Caco-2 (cell line): ENCODE data around the gene PSD. TPM values are rescaled to one million over a fixed set of nuclear protein-coding genes. Genes with fewer than 3 reads are reported as not detected.

ENCODE experiments used
- BruUV-seq: library from RNA; stranded (reverse); fragments of 400-500 nt; replicated peaks from 2 replicates; lab custom pipeline; 2021; lab: Mats Ljungman, UMichigan
- CTCF ChIA-PET: fragments of 300-600 bp; sonication (Branson Sonifier 250); formaldehyde crosslinking; loops from one replicate; lab custom pipeline; 2022; ENCODE audit warnings: antibody characterized with exemption; lab: Charles Lee
- POLR2A ChIA-PET: fragments of 300-600 bp; sonication (Branson Sonifier 250); formaldehyde crosslinking; loops from one replicate; lab custom pipeline; 2022; ENCODE audit warnings: antibody characterized with exemption; lab: Charles Lee
- DNase-seq, 2 experiments: peaks; one replicate each; pipeline versions ENCODE4 v3.0.0 to v3.0.0-alpha.2; 2020 to 2022
- H3K27me3 ChIP-seq: replicated peaks from 2 replicates; pipeline ENCODE4 v1.6.0; 2011; ENCODE audit warnings: low read length; ENCODE audit not compliant: control insufficient read depth, insufficient read depth
- H3K36me3 ChIP-seq: 2 replicates; pipeline ENCODE4 v1.5.1; 2011; ENCODE audit warnings: low read length; ENCODE audit not compliant: control insufficient read depth, insufficient read depth
- H3K4me1 ChIP-seq: fragments of 250-450 bp; sonication (Bioruptor Pico); 2 replicates; pipeline ENCODE4 v1.5.1; 2020; ENCODE audit warnings: mild to moderate bottlenecking
- H3K4me3 ChIP-seq: 2 replicates; pipeline ENCODE4 v1.5.1; 2011; ENCODE audit warnings: low read depth, mild to moderate bottlenecking, control low read depth, low read length
- H3K9me3 ChIP-seq: fragments of 250-450 bp; sonication (Bioruptor Pico); 2 replicates; pipeline ENCODE4 v1.5.1; 2020; ENCODE audit warnings: mild to moderate bottlenecking, moderate library complexity
- H3K27ac Mint-ChIP-seq: one replicate; pipeline ENCODE4 v1.8.0; 2022; ENCODE audit warnings: mixed read lengths; ENCODE audit not compliant: unreplicated experiment
- H3K27me3 Mint-ChIP-seq: one replicate; pipeline ENCODE4 v1.8.0; 2022; ENCODE audit warnings: mixed read lengths; ENCODE audit not compliant: insufficient read depth, unreplicated experiment
- H3K36me3 Mint-ChIP-seq: one replicate; pipeline ENCODE4 v1.8.0; 2022; ENCODE audit warnings: mild to moderate bottlenecking, mixed read lengths; ENCODE audit not compliant: insufficient read depth, unreplicated experiment
- H3K4me1 Mint-ChIP-seq: one replicate; pipeline ENCODE4 v1.8.0; 2022; ENCODE audit warnings: low read depth, mixed read lengths; ENCODE audit not compliant: unreplicated experiment
- H3K4me3 Mint-ChIP-seq: one replicate; pipeline ENCODE4 v1.8.0; 2022; ENCODE audit warnings: mild to moderate bottlenecking, moderate library complexity, mixed read lengths; ENCODE audit not compliant: unreplicated experiment
- H3K9me3 Mint-ChIP-seq: one replicate; pipeline ENCODE4 v1.8.0; 2022; ENCODE audit warnings: mixed read lengths; ENCODE audit not compliant: unreplicated experiment
- CTCF ChIP-seq, 2 experiments: fragments of 200-600 bp in 1 of 2; IDR thresholded peaks; 1 replicate in 1 of 2; 2 replicates in 1 of 2; pipeline versions ENCODE4 v1.5.1 to v1.8.0; 2011 to 2022; ENCODE audit warnings: antibody characterized with exemption in 1 of 2, control low read depth in 1 of 2, inconsistent platforms in 1 of 2, low read depth in 1 of 2, low read length in 1 of 2, mild to moderate bottlenecking in 1 of 2, moderate library complexity in 1 of 2; ENCODE audit not compliant: insufficient read depth in 1 of 2, severe bottlenecking in 1 of 2, unreplicated experiment in 1 of 2
- intact Hi-C: fragments of 100-400 bp; cut with micrococcal nuclease; formaldehyde crosslinking; loops from one replicate; pipeline ENCODE4 v1.10.0; 2022; ENCODE audit not compliant: unreplicated experiment
- total RNA-seq: library from RNA; stranded (reverse); gene quantifications from 2 replicates; pipeline ENCODE4 v1.2.3, GENCODE V29; 2022

The PSD gene
- total RNA-seq, 1 experiment from 2014 or later: 2.8 TPM

GRCh38 chr10:102401342-102401654 is 17.3 kb downstream of the PSD start:
- Mint-ChIP-seq H3K4me3 (peak overlapping the region; percentile 22), H3K27me3 (no peaks in the 10 kb centered on the region), H3K27ac (peak overlapping the region; percentile 80), H3K4me1 (peaks cover 24% of the 10 kb centered on the region), H3K9me3 (no peaks in the 10 kb centered on the region), H3K36me3 (peaks cover 29% of the 10 kb centered on the region)
- Histone ChIP-seq H3K36me3 (no peaks in the 10 kb centered on the region), H3K4me3 (no peak overlapping the region), H3K4me1 (peaks cover 30% of the 10 kb centered on the region), H3K27me3 (no peaks in the 10 kb centered on the region), H3K9me3 (no peaks in the 10 kb centered on the region)
- no peak for DNase-seq
- ChIA-PET POLR2A (no interaction called here), CTCF (interaction anchor here (0.8 kb wide), 1 partner anchor 19 kb away, joined by 4 read pairs; the partner anchor contains the start of gene FBXL15)
- no TSS peak for BruUV-seq
- TF ChIP-seq CTCF (IDR thresholded peaks at IDR 0.05; ENCODE audit: insufficient read depth in 1 of 2, low read depth in 1 of 2, low read length in 1 of 2, severe bottlenecking in 1 of 2, unreplicated experiment in 1 of 2): no peak
- intact Hi-C loops: no loop called here

GRCh38 chr10:102400598-102401341 is 17.8 kb downstream of the PSD start:
- Mint-ChIP-seq H3K27me3 (no peaks in the 10 kb centered on the region), H3K4me3 (no peak overlapping the region)

DNA sequence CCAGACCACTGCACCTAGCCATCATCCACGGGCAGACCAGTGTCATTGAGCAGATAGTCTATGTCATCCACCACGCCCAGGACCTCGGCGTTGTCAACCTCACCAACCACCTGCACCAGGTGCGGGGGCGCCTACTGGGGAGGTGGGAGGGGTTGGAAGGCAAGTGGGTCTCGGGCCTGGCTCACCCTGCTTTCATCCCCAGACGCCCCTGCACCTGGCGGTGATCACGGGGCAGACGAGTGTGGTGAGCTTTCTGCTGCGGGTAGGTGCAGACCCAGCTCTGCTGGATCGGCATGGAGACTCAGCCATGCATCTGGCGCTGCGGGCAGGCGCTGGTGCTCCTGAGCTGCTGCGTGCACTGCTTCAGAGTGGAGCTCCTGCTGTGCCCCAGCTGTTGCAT is 18.5 kb downstream of the PSD start:
- Mint-ChIP-seq H3K4me3 (no peak overlapping the region), H3K27ac (no peak overlapping the region), H3K27me3 (no peaks in the 10 kb centered on the region), H3K9me3 (no peaks in the 10 kb centered on the region), H3K4me1 (peaks cover 24% of the 10 kb centered on the region), H3K36me3 (peaks cover 29% of the 10 kb centered on the region)
- H3K9me3 ChIP-seq: no peaks in the 10 kb centered on the region
- BruUV-seq: no TSS peak
- intact Hi-C loops: no loop called here
- POLR2A ChIA-PET: no interaction called here
- H3K4me3 ChIP-seq: no peak overlapping the region
- H3K36me3 ChIP-seq: no peaks in the 10 kb centered on the region
- DNase-seq: no peak
- H3K27me3 ChIP-seq: no peaks in the 10 kb centered on the region
- CTCF ChIA-PET: interaction anchor here (0.6 to 2.6 kb wide), 9 partner anchors 20 to 231 kb away, joined by 3 to 21 read pairs (median 5); partner anchors contain the start of genes C10orf95 and FBXL15
- peaks cover 35% of the 10 kb centered on the region for H3K4me1 ChIP-seq
- no peak for TF ChIP-seq CTCF (IDR thresholded peaks at IDR 0.05; ENCODE audit: insufficient read depth in 1 of 2, low read depth in 1 of 2, low read length in 1 of 2, severe bottlenecking in 1 of 2, unreplicated experiment in 1 of 2)

More at GRCh38 chr10:102400598-102401341, 17.8 kb downstream of the PSD start:
- Mint-ChIP-seq H3K36me3 (peaks cover 29% of the 10 kb centered on the region), H3K27ac (peak overlapping the region; percentile 80), H3K4me1 (peaks cover 24% of the 10 kb centered on the region), H3K9me3 (no peaks in the 10 kb centered on the region)
- ChIA-PET POLR2A (no interaction called here), CTCF (interaction anchor here (2.6 kb wide), 1 partner anchor 170 kb away, joined by 21 read pairs; no protein-coding TSS in a partner anchor)
- no peak for TF ChIP-seq CTCF (IDR thresholded peaks at IDR 0.05; ENCODE audit: insufficient read depth in 1 of 2, low read depth in 1 of 2, low read length in 1 of 2, severe bottlenecking in 1 of 2, unreplicated experiment in 1 of 2)
- intact Hi-C loops: no loop called here
- H3K4me3 ChIP-seq: no peak overlapping the region
- no TSS peak for BruUV-seq
- H3K9me3 ChIP-seq: no peaks in the 10 kb centered on the region
- no peaks in the 10 kb centered on the region for H3K27me3 ChIP-seq
- H3K4me1 ChIP-seq: peaks cover 35% of the 10 kb centered on the region
- no peaks in the 10 kb centered on the region for H3K36me3 ChIP-seq
- DNase-seq: no peak
